ENCODE measurements around the gene PRR36.

DNA sequence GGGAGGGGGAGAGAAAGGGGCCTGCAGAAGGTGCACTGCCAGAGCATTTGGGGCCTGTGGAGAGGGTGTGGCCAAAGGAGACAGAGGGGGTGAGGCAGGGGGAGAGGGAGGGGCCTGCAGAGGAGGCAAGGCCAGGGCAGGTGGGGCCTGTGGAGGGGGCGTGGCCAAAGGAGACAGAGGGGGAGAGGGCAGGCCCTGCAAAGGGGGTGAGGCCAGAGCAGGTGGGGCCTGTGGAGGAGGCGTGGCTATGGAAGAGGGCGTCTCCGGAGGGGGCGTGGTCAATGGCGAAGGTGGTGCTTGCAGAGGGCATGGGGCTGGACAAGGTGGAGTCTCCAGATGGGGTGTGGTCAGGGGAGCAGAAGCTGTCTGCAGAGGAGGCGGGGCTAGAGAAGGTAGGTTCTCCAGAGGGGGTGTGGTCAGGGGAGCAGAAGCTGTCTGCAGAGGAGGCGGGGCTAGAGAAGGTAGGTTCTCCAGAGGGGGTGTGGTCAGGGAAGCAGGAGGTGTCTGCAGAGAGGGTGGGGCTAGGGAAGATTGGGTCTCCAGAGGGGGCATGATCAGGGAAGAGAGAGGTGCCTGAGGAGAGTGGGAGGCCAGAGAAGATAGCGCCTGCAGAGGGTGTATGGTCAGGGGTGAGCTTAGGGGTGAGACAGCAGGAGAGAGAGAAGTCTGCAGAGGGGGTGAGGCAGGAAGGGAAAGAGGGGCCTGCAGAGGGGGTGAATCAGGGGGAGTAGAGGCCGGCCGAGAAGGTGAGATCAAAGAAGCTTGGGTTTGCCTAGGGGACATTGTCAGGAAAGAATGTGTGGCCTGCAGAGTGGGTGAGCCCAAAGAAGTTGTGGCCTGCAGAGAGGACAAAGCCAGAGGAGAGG is 3.4 kb downstream of the PRR36 start:
- no peak for TF ChIP-seq CTCF (IDR thresholded peaks at IDR 0.05)
- no peak for TF ChIP-seq EP300 (IDR thresholded peaks at IDR 0.05)
- no peak for TF ChIP-seq POLR2A (IDR thresholded peaks at IDR 0.05)
- TF ChIP-seq POLR2AphosphoS5 (IDR thresholded peaks at IDR 0.05) = no peak

Data from sigmoid colon (tissue), 4 donors.